HG02588 (cell line): ENCODE results near the gene RPL19.

Experiments used
- ATAC-seq: cut with Tn5 transposase; IDR thresholded peaks from one replicate; pipeline ENCODE4 v1.9.1; 2021; ENCODE audit warnings: mild to moderate bottlenecking, moderate library complexity; ENCODE audit not compliant: unreplicated experiment

Gene RPL19

GRCh38 chr17:39171933-39172332 is 28.1 kb upstream of the RPL19 start:
- ATAC-seq, result no peak

GRCh38 chr17:39173080-39173479 is 27.0 kb upstream of the RPL19 start:
- ATAC-seq, result no peak

- no peak for ATAC-seq
These were observed 26.4 kb upstream of the RPL19 start for GRCh38 chr17:39173526-39174274.

- ATAC-seq, result no peak
These were observed 25.0 kb upstream of the RPL19 start for GRCh38 chr17:39174920-39175694.

GRCh38 chr17:39175695-39176093 is 24.4 kb upstream of the RPL19 start:
- ATAC-seq, result no peak

GRCh38 chr17:39177256-39177655 is 22.8 kb upstream of the RPL19 start:
- no peak for ATAC-seq

- no peak for ATAC-seq
These were observed 21.5 kb upstream of the RPL19 start for GRCh38 chr17:39178536-39178935.

- no peak for ATAC-seq
These were observed 18.8 kb upstream of the RPL19 start for GRCh38 chr17:39181303-39181702.

- no peak for ATAC-seq
These were observed 17.0 kb upstream of the RPL19 start for GRCh38 chr17:39183045-39183444.

GRCh38 chr17:39183720-39184119 is 16.4 kb upstream of the RPL19 start:
- ATAC-seq, result no peak

GRCh38 chr17:39186481-39187002 is 13.5 kb upstream of the RPL19 start:
- no peak for ATAC-seq

GRCh38 chr17:39187152-39187830 is 12.8 kb upstream of the RPL19 start:
- no peak for ATAC-seq

- no peak for ATAC-seq
These were observed 8.2 kb upstream of the RPL19 start for GRCh38 chr17:39191750-39192510.

GRCh38 chr17:39192901-39193300 is 7.2 kb upstream of the RPL19 start:
- ATAC-seq, result no peak

- ATAC-seq, result no peak
These were observed 6.7 kb upstream of the RPL19 start for GRCh38 chr17:39193346-39193745.

GRCh38 chr17:39194089-39194984 is 5.7 kb upstream of the RPL19 start:
- ATAC-seq, result no peak

- ATAC-seq, result no peak
These were observed 5.0 kb upstream of the RPL19 start for GRCh38 chr17:39194985-39195524.

- ATAC-seq, result no peak
These were observed 4.4 kb upstream of the RPL19 start for GRCh38 chr17:39195568-39196160.

GRCh38 chr17:39196241-39196807 is 3.8 kb upstream of the RPL19 start:
- no peak for ATAC-seq
